GM12878 (cell line): ENCODE data around the gene CALB2.

ENCODE experiments used
- BHLHE40 ChIP-seq, 2 experiments: fragments of 450-650 bp in 1 of 2; IDR thresholded peaks; 2 replicates each; pipeline ENCODE4 v1.6.1; 2011 to 2017; ENCODE audit warnings: low read depth in 2 of 2, borderline replicate concordance in 1 of 2, improper control_type of control experiment in 1 of 2, low read length in 1 of 2, mild to moderate bottlenecking in 1 of 2
- CEBPB ChIP-seq, 2 experiments: fragments of 150-350 bp in 1 of 2; IDR thresholded peaks; 2 replicates each; pipeline ENCODE4 v1.6.1; 2012 to 2014; ENCODE audit warnings: low read depth in 2 of 2, low read length in 2 of 2, borderline replicate concordance in 1 of 2, inconsistent platforms in 1 of 2
- EGR1 ChIP-seq, 2 experiments: IDR thresholded peaks; 1 replicate in 1 of 2; 2 replicates in 1 of 2; pipeline ENCODE4 v1.6.1; 2011 to 2012; ENCODE audit warnings: low read depth in 2 of 2, low read length in 2 of 2, borderline replicate concordance in 1 of 2, mild to moderate bottlenecking in 1 of 2, moderate library complexity in 1 of 2
- ETV6 ChIP-seq, 2 experiments: fragments of 450-650 bp in 1 of 2; IDR thresholded peaks in 1 of 2; conservative IDR thresholded peaks in 1 of 2; 2 replicates each; pipeline ENCODE4 v1.6.1; 2014; ENCODE audit warnings: antibody characterized with exemption in 1 of 2, borderline replicate concordance in 1 of 2, low read depth in 1 of 2, mild to moderate bottlenecking in 1 of 2, moderate library complexity in 1 of 2
- HDAC2 ChIP-seq: fragments of 200-600 bp; sonication (generic); IDR thresholded peaks from 2 replicates; pipeline ENCODE4 v1.6.1; 2017
- NR2C2 ChIP-seq: IDR thresholded peaks from 2 replicates; pipeline ENCODE4 v1.6.1; 2011; ENCODE audit warnings: borderline replicate concordance, low read depth; ENCODE audit not compliant: control insufficient read depth, insufficient read length
- POLR2A ChIP-seq: IDR thresholded peaks from 2 replicates; pipeline ENCODE4 v1.6.1; 2011; ENCODE audit warnings: low read depth, mild to moderate bottlenecking, low read length
- RFX5 ChIP-seq: IDR thresholded peaks from 2 replicates; pipeline ENCODE4 v1.6.1; 2011; ENCODE audit warnings: low read depth, low read length, improper control_type of control experiment
- SIX5 ChIP-seq: IDR thresholded peaks from 2 replicates; pipeline ENCODE4 v1.6.1; 2011; ENCODE audit warnings: mild to moderate bottlenecking, low read depth, low read length, moderate library complexity; ENCODE audit not compliant: severe bottlenecking
- YY1 ChIP-seq: IDR thresholded peaks from 2 replicates; pipeline ENCODE4 v1.6.1; 2011; ENCODE audit warnings: low read depth, mild to moderate bottlenecking, low read length
- ZNF24 ChIP-seq: fragments of 450-650 bp; IDR thresholded peaks from 2 replicates; pipeline ENCODE4 v1.6.1; 2017; ENCODE audit warnings: antibody characterized with exemption, mild to moderate bottlenecking
- TF ChIP-seq, protein P1 (sequence below), 3 experiments: IDR thresholded peaks in 2 of 3; conservative IDR thresholded peaks in 1 of 3; 2 replicates each; pipeline ENCODE4 v1.5.1; 2011; ENCODE audit warnings: low read depth in 3 of 3, low read length in 3 of 3, mild to moderate bottlenecking in 3 of 3, control low read depth in 2 of 3, moderate library complexity in 2 of 3, inconsistent platforms in 1 of 3, mixed read lengths in 1 of 3; ENCODE audit not compliant: control insufficient read depth in 2 of 3, insufficient read depth in 1 of 3; ENCODE audit errors: extremely low read depth in 1 of 3

DNA sequence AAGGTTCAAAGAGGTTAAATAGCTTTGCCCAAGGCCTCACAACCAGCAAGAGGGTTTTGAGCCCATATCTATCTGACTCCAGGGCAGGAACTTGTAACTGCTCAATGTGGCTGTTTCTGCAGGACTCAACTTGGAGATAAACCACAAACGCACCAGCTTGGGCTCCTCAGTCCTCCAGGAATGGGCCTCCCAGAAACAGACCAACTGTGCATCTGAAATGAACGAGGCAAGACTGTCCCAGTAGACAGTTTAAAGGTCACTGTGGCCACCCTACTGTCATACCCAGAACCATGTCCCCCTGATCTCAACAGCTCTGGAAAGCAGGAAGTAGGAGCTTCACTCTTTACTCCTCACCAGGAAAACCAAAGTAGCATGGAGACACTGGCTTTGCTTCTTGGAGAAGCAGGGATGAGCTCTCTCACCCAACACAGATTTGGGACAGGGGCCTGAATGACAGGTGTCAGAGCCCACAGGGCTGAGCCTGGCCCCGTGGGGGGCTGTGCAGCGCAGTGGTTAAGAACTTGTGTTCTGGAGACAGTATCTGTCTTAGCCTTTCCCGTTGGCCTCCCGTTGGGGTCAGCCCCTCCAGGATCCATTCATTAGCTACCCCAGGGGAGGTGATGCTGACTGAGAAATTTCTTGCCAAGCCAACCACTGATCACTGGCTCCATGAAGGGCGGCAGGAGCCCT is 2.3 kb upstream of the CALB2 start:
- no peak for TF ChIP-seq EGR1 (IDR thresholded peaks at IDR 0.05; ENCODE audit: borderline replicate concordance in 1 of 2, low read depth in 2 of 2, low read length in 2 of 2)
- TF ChIP-seq HDAC2: no peak
- no peak for TF ChIP-seq CEBPB (IDR thresholded peaks at IDR 0.05; ENCODE audit: borderline replicate concordance in 1 of 2, low read depth in 2 of 2, low read length in 2 of 2)
- no peak for TF ChIP-seq RFX5
- no peak for TF ChIP-seq NR2C2
- no peak for TF ChIP-seq SIX5
- no peak for TF ChIP-seq ZNF24
- TF ChIP-seq BHLHE40 (IDR thresholded peaks at IDR 0.05; ENCODE audit: borderline replicate concordance in 1 of 2, low read depth in 2 of 2, low read length in 1 of 2): no peak
- no peak for TF ChIP-seq POLR2A
- TF ChIP-seq ETV6 (conservative IDR thresholded peaks at IDR 0.05 in 1 of 2, IDR thresholded peaks at IDR 0.05 in 1 of 2; ENCODE audit: borderline replicate concordance in 1 of 2, low read depth in 1 of 2): no peak
- TF ChIP-seq, protein P1, sequence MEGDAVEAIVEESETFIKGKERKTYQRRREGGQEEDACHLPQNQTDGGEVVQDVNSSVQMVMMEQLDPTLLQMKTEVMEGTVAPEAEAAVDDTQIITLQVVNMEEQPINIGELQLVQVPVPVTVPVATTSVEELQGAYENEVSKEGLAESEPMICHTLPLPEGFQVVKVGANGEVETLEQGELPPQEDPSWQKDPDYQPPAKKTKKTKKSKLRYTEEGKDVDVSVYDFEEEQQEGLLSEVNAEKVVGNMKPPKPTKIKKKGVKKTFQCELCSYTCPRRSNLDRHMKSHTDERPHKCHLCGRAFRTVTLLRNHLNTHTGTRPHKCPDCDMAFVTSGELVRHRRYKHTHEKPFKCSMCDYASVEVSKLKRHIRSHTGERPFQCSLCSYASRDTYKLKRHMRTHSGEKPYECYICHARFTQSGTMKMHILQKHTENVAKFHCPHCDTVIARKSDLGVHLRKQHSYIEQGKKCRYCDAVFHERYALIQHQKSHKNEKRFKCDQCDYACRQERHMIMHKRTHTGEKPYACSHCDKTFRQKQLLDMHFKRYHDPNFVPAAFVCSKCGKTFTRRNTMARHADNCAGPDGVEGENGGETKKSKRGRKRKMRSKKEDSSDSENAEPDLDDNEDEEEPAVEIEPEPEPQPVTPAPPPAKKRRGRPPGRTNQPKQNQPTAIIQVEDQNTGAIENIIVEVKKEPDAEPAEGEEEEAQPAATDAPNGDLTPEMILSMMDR (IDR thresholded peaks at IDR 0.05 in 2 of 3, conservative IDR thresholded peaks at IDR 0.05 in 1 of 3; ENCODE audit: control insufficient read depth in 2 of 3, extremely low read depth in 1 of 3, insufficient read depth in 1 of 3, low read depth in 3 of 3, low read length in 3 of 3): no peak
- no peak for TF ChIP-seq YY1
